ENCODE data around the gene SH3GL2. TPM values are rescaled to one million over a fixed set of nuclear protein-coding genes. Genes with fewer than 3 reads are reported as not detected.

SH3GL2 gene
- total and polyA plus RNA-seq, 2 donors (not counting 3 experiments of a cell fraction or from before 2014, with no cell fraction given) = 0.12 TPM; not detected in 1

- H3K9ac ChIP-seq (replicated peaks; ENCODE audit: extremely low read depth, insufficient read depth, low read length) = no peak overlapping the region
- FAIRE-seq (no peak), DNase-seq (ENCODE audit: low read depth, low spot score) (no peak)
- no peak overlapping the region for H3K4me2 ChIP-seq (ENCODE audit: insufficient read depth, low read length)
- TF ChIP-seq POLR2AphosphoS5 (IDR thresholded peaks at IDR 0.05; ENCODE audit: insufficient read depth, low read depth, low read length) = no peak
- no peak for TF ChIP-seq MAX (IDR thresholded peaks at IDR 0.05; ENCODE audit: insufficient read depth, insufficient read length)
- no peaks in the 10 kb centered on the region for H3K9me3 ChIP-seq (replicated peaks; ENCODE audit: control insufficient read depth, insufficient read depth, low read length)
- H3K27ac ChIP-seq (ENCODE audit: insufficient read depth, low read depth, low read length) = no peak overlapping the region
- no peaks in the 10 kb centered on the region for H3K36me3 ChIP-seq (ENCODE audit: control insufficient read depth in 2 of 2, extremely low read depth in 1 of 2, insufficient read depth in 2 of 2, low read length in 2 of 2)
- intact Hi-C loops (cut with micrococcal nuclease) = no loop called here
- dilution Hi-C loops (cut with MboI; ENCODE audit: extremely low pct_ligation_motif_present, low sequenced_read_pairs) = no loop called here
- H3K4me3 ChIP-seq (replicated peaks in 1 of 3; ENCODE audit: insufficient read depth in 1 of 3, low read depth in 1 of 3, low read length in 3 of 3) = no peak overlapping the region
- H4K20me1 ChIP-seq (replicated peaks; ENCODE audit: control insufficient read depth, extremely low read depth, insufficient read depth, low read length) = no peaks in the 10 kb centered on the region
- no peaks in the 10 kb centered on the region for H3K79me2 ChIP-seq (ENCODE audit: control insufficient read depth, insufficient read depth, low read length)
- ChIA-PET CTCF (no interaction called here), POLR2A (no interaction called here)
- no peaks in the 10 kb centered on the region for H3K4me1 ChIP-seq (ENCODE audit: control insufficient read depth, extremely low read depth, insufficient read depth, low read length)
- peaks cover 0 to 2% of the 10 kb centered on the region in 2 experiments for H3K27me3 ChIP-seq (ENCODE audit: control insufficient read depth in 2 of 2, insufficient read depth in 2 of 2, low read length in 2 of 2)
- no peaks in the 10 kb centered on the region for H3K9me1 ChIP-seq (replicated peaks; ENCODE audit: control insufficient read depth, extremely low read depth, insufficient read depth, low read length)
- no TSS peak for BruUV-seq (replicated peaks)
- no peak overlapping the region for H2AFZ ChIP-seq (ENCODE audit: low read depth, low read length)
These were observed 16.1 kb downstream of the SH3GL2 start for GRCh38 chr9:17594961-17595360.

- intact Hi-C loops (cut with micrococcal nuclease) = no loop called here
- FAIRE-seq = no peak
- POLR2A ChIA-PET = no interaction called here
These were observed 19.1 kb downstream of the SH3GL2 start for GRCh38 chr9:17597977-17598376.

More at GRCh38 chr9:17597977-17598376, 19.1 kb downstream of the SH3GL2 start:
- Histone ChIP-seq H3K4me1 (ENCODE audit: control insufficient read depth, extremely low read depth, insufficient read depth, low read length) (no peaks in the 10 kb centered on the region), H2AFZ (ENCODE audit: low read depth, low read length) (no peak overlapping the region), H3K36me3 (ENCODE audit: control insufficient read depth in 2 of 2, extremely low read depth in 1 of 2, insufficient read depth in 2 of 2, low read length in 2 of 2) (no peaks in the 10 kb centered on the region), H3K4me3 (replicated peaks in 1 of 3; ENCODE audit: insufficient read depth in 1 of 3, low read depth in 1 of 3, low read length in 3 of 3) (no peak overlapping the region), H3K9ac (replicated peaks; ENCODE audit: extremely low read depth, insufficient read depth, low read length) (no peak overlapping the region), H3K4me2 (ENCODE audit: insufficient read depth, low read length) (no peak overlapping the region), H3K79me2 (ENCODE audit: control insufficient read depth, insufficient read depth, low read length) (no peaks in the 10 kb centered on the region), H3K9me3 (replicated peaks; ENCODE audit: control insufficient read depth, insufficient read depth, low read length) (no peaks in the 10 kb centered on the region), H3K27me3 (ENCODE audit: control insufficient read depth in 2 of 2, insufficient read depth in 2 of 2, low read length in 2 of 2) (peaks cover 0 to 2% of the 10 kb centered on the region in 2 experiments), H3K27ac (ENCODE audit: insufficient read depth, low read depth, low read length) (no peak overlapping the region), H4K20me1 (replicated peaks; ENCODE audit: control insufficient read depth, extremely low read depth, insufficient read depth, low read length) (no peaks in the 10 kb centered on the region), H3K9me1 (replicated peaks; ENCODE audit: control insufficient read depth, extremely low read depth, insufficient read depth, low read length) (no peaks in the 10 kb centered on the region)
- DNase-seq (ENCODE audit: low read depth, low spot score) = no peak
- no TSS peak for BruUV-seq (replicated peaks)
- CTCF ChIA-PET = no interaction called here
- TF ChIP-seq MAX (IDR thresholded peaks at IDR 0.05; ENCODE audit: insufficient read depth, insufficient read length) (no peak), JUN (IDR thresholded peaks at IDR 0.05; ENCODE audit: borderline replicate concordance, insufficient read depth, insufficient read length, low read depth) (no peak), FOS (IDR thresholded peaks at IDR 0.05; ENCODE audit: borderline replicate concordance, insufficient read depth, low read length) (no peak), GATA2 (IDR thresholded peaks at IDR 0.05; ENCODE audit: insufficient read depth, insufficient read length, low read depth, low read length) (no peak), POLR2A (IDR thresholded peaks at IDR 0.05; ENCODE audit: low read depth, low read length) (no peak), MYC (IDR thresholded peaks at IDR 0.05; ENCODE audit: low read depth, low read length) (no peak), POLR2AphosphoS5 (IDR thresholded peaks at IDR 0.05; ENCODE audit: insufficient read depth, low read depth, low read length) (no peak), EZH2 (IDR thresholded peaks at IDR 0.05; ENCODE audit: borderline replicate concordance, low read depth, low read length, severe bottlenecking) (no peak), CTCF (IDR thresholded peaks at IDR 0.05; ENCODE audit: extremely low read depth in 1 of 2, insufficient read depth in 1 of 2, low read depth in 1 of 2, low read length in 2 of 2) (no peak)
- dilution Hi-C loops (cut with MboI; ENCODE audit: extremely low pct_ligation_motif_present, low sequenced_read_pairs) = no loop called here
